Hindlimb muscle (tissue), 1 donor: ENCODE measurements around the gene BZW2. TPM values are rescaled to one million over a fixed set of nuclear protein-coding genes. Genes with fewer than 3 reads are reported as not detected.

ENCODE experiments used
- DNase-seq: peaks from one replicate; pipeline ENCODE4 v3.0.0-alpha.2; 2013
- polyA plus RNA-seq: library from polyadenylated mRNA; unstranded; fragments of 120-200 nt; gene quantifications from one replicate; pipeline ENCODE4 v1.2.1, GENCODE V29; 2013; ENCODE audit not compliant: insufficient read length

BZW2 gene
- 142 TPM for polyA plus RNA-seq

GRCh38 chr7:16645593-16646471, at the start of gene BZW2, which contains the start of gene ANKMY2:
Gene BZW2, plus strand, starts transcription at chr7:16646181. Its CDS starts 19,263 bp downstream, at chr7:16665444.
Gene ANKMY2, minus strand, starts transcription at chr7:16645754. Its CDS starts 181 bp downstream, at chr7:16645573.
- DNase-seq, result peak; percentile 95

- no peak for DNase-seq
Measured at GRCh38 chr7:16598015-16598414, 48.0 kb upstream of the BZW2 start.

GRCh38 chr7:16599860-16600259, 46.1 kb upstream of the BZW2 start:
- no peak for DNase-seq

GRCh38 chr7:16603633-16604032, 42.3 kb upstream of the BZW2 start:
- DNase-seq, result no peak

GRCh38 chr7:16604054-16604453, 41.9 kb upstream of the BZW2 start:
- no peak for DNase-seq

GRCh38 chr7:16606704-16607103, 39.3 kb upstream of the BZW2 start:
- no peak for DNase-seq

- no peak for DNase-seq
Measured at GRCh38 chr7:16609842-16610450, 36.0 kb upstream of the BZW2 start.

- DNase-seq, result no peak
Measured at GRCh38 chr7:16611711-16612110, 34.3 kb upstream of the BZW2 start.

- DNase-seq, result no peak
Measured at GRCh38 chr7:16615228-16615627, 30.8 kb upstream of the BZW2 start.

GRCh38 chr7:16616122-16616521, 29.9 kb upstream of the BZW2 start:
- DNase-seq, result no peak

GRCh38 chr7:16616542-16616941, 29.4 kb upstream of the BZW2 start:
- DNase-seq, result no peak

GRCh38 chr7:16619979-16620408, 26.0 kb upstream of the BZW2 start:
- no peak for DNase-seq

GRCh38 chr7:16626388-16626787, 19.6 kb upstream of the BZW2 start:
- no peak for DNase-seq

- no peak for DNase-seq
Measured at GRCh38 chr7:16627236-16627635, 18.7 kb upstream of the BZW2 start.

- no peak for DNase-seq
Measured at GRCh38 chr7:16630654-16631053, 15.3 kb upstream of the BZW2 start.

- DNase-seq, result no peak
Measured at GRCh38 chr7:16634271-16634738, 11.7 kb upstream of the BZW2 start.

GRCh38 chr7:16636555-16637101, 9.4 kb upstream of the BZW2 start:
- DNase-seq, result peak; percentile 78

GRCh38 chr7:16637379-16637778, 8.6 kb upstream of the BZW2 start:
- DNase-seq, result no peak

- DNase-seq, result peak; percentile 55
Measured at GRCh38 chr7:16638282-16639280, 7.4 kb upstream of the BZW2 start.

GRCh38 chr7:16644157-16644556, 1.8 kb upstream of the BZW2 start:
- DNase-seq, result no peak

GRCh38 chr7:16644636-16645592, 1.1 kb upstream of the BZW2 start:
- DNase-seq, result peak; percentile 47
